Ovary (tissue), 9 donors: Measurements from ENCODE around the gene PID1. TPM values are rescaled to one million over a fixed set of nuclear protein-coding genes. Genes with fewer than 3 reads are reported as not detected.
A peak's percentile ranks its signal among the peaks of the same experiment; 100 is the strongest.

ENCODE experiments used
- DNase-seq, 5 donors: peaks; one replicate each; pipeline ENCODE4 v3.0.0-alpha.2; 2019 to 2020
- H3K27ac ChIP-seq, 2 donors: fragments of 200-600 bp; one replicate each; pipeline versions ENCODE4 v1.5.1 to v1.8.0; 2019 to 2022
- H3K27me3 ChIP-seq: fragments of 200-600 bp; one replicate; pipeline ENCODE4 v1.8.0; 2022
- H3K36me3 ChIP-seq: fragments of 200-600 bp; sonication (generic); one replicate; pipeline ENCODE4 v1.5.1; 2019
- H3K4me1 ChIP-seq: one replicate; pipeline ENCODE4 v1.8.1; 2013; ENCODE audit warnings: mild to moderate bottlenecking, moderate library complexity; ENCODE audit not compliant: insufficient read depth
- H3K4me3 ChIP-seq: fragments of 200-600 bp; sonication (generic); one replicate; pipeline ENCODE4 v1.5.1; 2017
- H3K9me3 ChIP-seq, 2 donors: fragments of 200-600 bp in 1 of 2; sonication (generic) in 1 of 2; one replicate each; pipeline versions ENCODE4 v1.5.1 to v1.8.1; 2013 to 2019; ENCODE audit warnings: mild to moderate bottlenecking in 1 of 2, moderate library complexity in 1 of 2
- EP300 ChIP-seq: sonication (generic); formaldehyde crosslinking; IDR thresholded peaks from one replicate; pipeline ENCODE4 v1.6.1; 2017; ENCODE audit warnings: antibody characterized with exemption
- POLR2A ChIP-seq: fragments of 450-650 bp; IDR thresholded peaks from one replicate; pipeline ENCODE4 v1.6.1; 2017; ENCODE audit warnings: antibody characterized with exemption, mild to moderate bottlenecking, moderate library complexity
- WGBS, 3 donors: extraction: QIAGEN DNeasy Blood & Tissue Kit in 1 of 3; methylation state at CpG; one replicate each; pipeline versions ENCODE4 v1.1.5 to v1.1.7; 2013 to 2017; 5-methylcytosine and 5-hydroxymethylcytosine counted together
- intact Hi-C, 4 donors: fragments of 100-400 bp; cut with DNase I; formaldehyde crosslinking; loops; one replicate each; pipeline versions ENCODE4 v1.11.0 to v1.15.1; 2022 to 2023
- polyA plus RNA-seq, 2 donors: library from polyadenylated mRNA; stranded (reverse); fragments of 200-250 nt in 1 of 2; fragments of 350-450 nt in 1 of 2; fragmentation: Illumina TruSeq in 1 of 2; extraction: RNeasy Lipid Tissue Mini Kit (QIAGEN cat#74804) in 1 of 2; gene quantifications; one replicate each; pipeline ENCODE4 v1.2.3, GENCODE V29; 2013 to 2014
- total RNA-seq, 7 donors: library from RNA; depleted of rRNA in 2 of 7; stranded (reverse); fragments of >200 nt in 2 of 7; fragmentation: NEBNext Ultra II Directional in 3 of 7; extraction: Animal tissue kit (Norgen Biotek cat#: 25700) in 3 of 7; gene quantifications; one replicate each; pipeline versions ENCODE4 v1.1.0 to v1.2.4, GENCODE V29; 2016 to 2023
- TF ChIP-seq, protein P1 (sequence below), 3 donors: fragments of 450-650 bp in 2 of 3; fragments of 200-600 bp in 1 of 3; IDR thresholded peaks; one replicate each; pipeline versions ENCODE4 v1.5.1 to v1.8.0; 2016 to 2022; ENCODE audit warnings: antibody characterized with exemption in 3 of 3, mild to moderate bottlenecking in 1 of 3
- donor health status: DM: no; HTN: no; CAD: no; lungs with moderate emphysema.
- donor health status: DM: no; HTN: no; CAD: no.
- donor health status: Bipolar disorder and iron deficiency.
- donor health status: DM: yes; HTN: yes; CAD: no.
- donor health status: DM: no; HTN: no; CAD: no.
- donor health status: DM: yes; HTN: yes; CAD: no.

The PID1 gene
- total and polyA plus RNA-seq, 9 donors, result 19.8 to 66.1 (median 32.4) TPM

DNA sequence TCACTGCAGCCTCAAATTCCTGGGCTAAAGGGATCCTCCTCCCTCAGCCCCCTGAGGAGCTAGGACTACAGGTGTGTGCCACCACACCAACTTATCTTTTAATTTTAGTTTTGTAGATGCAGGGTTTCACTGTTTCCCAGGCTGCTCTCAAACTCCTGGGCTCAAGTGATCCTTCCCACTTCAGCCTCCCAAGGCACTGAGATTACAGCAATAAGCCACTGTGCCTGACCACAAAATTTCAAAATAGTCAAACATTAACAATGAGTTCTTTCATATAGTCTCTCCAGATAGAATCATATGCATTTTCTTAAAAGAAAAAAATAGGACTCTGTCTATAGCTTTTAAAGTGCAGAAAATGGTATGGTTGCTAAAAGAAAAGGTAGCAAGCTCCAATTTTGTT lies 24.9 kb upstream of the PID1 start:
- TF ChIP-seq, protein P1, sequence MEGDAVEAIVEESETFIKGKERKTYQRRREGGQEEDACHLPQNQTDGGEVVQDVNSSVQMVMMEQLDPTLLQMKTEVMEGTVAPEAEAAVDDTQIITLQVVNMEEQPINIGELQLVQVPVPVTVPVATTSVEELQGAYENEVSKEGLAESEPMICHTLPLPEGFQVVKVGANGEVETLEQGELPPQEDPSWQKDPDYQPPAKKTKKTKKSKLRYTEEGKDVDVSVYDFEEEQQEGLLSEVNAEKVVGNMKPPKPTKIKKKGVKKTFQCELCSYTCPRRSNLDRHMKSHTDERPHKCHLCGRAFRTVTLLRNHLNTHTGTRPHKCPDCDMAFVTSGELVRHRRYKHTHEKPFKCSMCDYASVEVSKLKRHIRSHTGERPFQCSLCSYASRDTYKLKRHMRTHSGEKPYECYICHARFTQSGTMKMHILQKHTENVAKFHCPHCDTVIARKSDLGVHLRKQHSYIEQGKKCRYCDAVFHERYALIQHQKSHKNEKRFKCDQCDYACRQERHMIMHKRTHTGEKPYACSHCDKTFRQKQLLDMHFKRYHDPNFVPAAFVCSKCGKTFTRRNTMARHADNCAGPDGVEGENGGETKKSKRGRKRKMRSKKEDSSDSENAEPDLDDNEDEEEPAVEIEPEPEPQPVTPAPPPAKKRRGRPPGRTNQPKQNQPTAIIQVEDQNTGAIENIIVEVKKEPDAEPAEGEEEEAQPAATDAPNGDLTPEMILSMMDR (IDR thresholded peaks at IDR 0.05), result no peak
- TF ChIP-seq POLR2A, result no peak
- no peak for TF ChIP-seq EP300
- H3K36me3 ChIP-seq, result no peaks in the 10 kb centered on the region
- intact Hi-C loops, result no loop called here
- no peak for DNase-seq
- no peaks in the 10 kb centered on the region for H3K27me3 ChIP-seq
- no peak overlapping the region for H3K4me3 ChIP-seq
- no peak overlapping the region for H3K27ac ChIP-seq
- no peaks in the 10 kb centered on the region for H3K9me3 ChIP-seq
- H3K4me1 ChIP-seq, result no peaks in the 10 kb centered on the region

DNA sequence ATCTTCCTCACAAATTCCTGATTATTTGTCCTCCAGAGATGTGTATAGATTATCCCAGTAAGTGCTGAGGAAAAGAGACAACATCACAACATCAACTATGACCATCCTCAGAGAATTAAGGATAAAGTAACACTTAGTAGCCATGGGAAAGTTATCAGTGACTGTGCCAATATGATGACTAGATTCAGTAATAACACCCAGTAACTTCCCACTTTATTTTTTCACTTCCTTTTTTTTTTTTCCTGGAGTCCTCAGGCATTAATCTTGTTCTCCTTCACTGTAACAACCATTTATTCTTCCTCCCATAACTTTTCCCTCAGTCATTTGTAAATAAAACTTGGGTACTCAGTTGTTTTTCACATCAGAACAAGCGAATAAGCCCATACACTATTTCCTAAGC lies 16.7 kb upstream of the PID1 start:
- no peak for DNase-seq
- H3K27ac ChIP-seq, result no peak overlapping the region
- H3K27me3 ChIP-seq, result no peaks in the 10 kb centered on the region
- H3K4me1 ChIP-seq, result peaks cover 3% of the 10 kb centered on the region
- H3K4me3 ChIP-seq, result no peak overlapping the region
- no peak for TF ChIP-seq POLR2A
- TF ChIP-seq, protein P1 (IDR thresholded peaks at IDR 0.05), result no peak
- TF ChIP-seq EP300, result no peak
- WGBS, 3 donors, result 85 to 88% (median 87%) methylated on average over 1 of the region's 1 CpG
- no peaks in the 10 kb centered on the region for H3K36me3 ChIP-seq
- H3K9me3 ChIP-seq, result no peaks in the 10 kb centered on the region
- intact Hi-C loops, result no loop called here

DNA sequence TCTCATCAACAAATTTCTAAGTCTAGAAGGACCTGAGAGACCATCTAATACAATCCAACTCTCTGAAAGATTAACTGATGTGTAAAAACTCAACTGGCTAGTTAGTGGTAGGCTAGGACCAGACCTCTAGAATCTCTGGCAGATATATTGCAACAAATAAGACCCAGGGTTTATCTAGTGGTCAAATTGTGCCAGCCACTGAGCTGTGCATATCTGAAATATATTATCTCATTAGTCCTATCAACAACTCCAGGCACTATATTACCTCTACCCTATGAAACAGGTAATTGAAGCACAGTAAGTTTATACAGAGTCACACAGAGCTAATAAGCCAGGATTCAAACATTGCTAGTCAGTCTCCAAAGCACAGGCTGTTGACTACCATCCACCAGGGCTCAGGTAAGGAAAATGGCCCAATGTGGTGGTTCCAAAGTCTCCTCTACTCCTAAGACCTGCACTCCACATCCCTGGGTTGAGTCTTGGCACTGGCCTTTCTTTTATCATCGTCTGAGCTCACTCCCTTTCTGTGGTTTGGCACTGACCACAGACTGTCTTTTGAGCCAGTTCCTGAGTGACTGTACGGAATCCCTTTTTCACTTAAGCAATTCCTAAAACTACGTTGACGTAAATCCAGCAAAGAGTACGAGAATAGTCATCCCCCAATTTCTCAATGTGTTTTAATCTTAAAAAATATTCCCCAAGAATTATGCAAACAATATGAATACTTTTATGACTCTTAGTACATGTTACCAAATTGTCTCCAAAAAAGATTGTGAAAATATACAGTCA lies 11.9 kb upstream of the PID1 start:
- Histone ChIP-seq H3K36me3 (no peaks in the 10 kb centered on the region), H3K4me3 (no peak overlapping the region), H3K27me3 (no peaks in the 10 kb centered on the region), H3K27ac (no peak overlapping the region), H3K4me1 (peaks cover 4% of the 10 kb centered on the region), H3K9me3 (no peaks in the 10 kb centered on the region)
- peak; percentile 52 to 78 (median 57) for DNase-seq
- WGBS, 3 donors, result 6 to 14% (median 8%) methylated on average over 5 of the region's 5 CpGs
- no peak for TF ChIP-seq POLR2A
- peak; percentile 31 for TF ChIP-seq EP300
- TF ChIP-seq, protein P1 (IDR thresholded peaks at IDR 0.05), result no peak
- intact Hi-C loops, result no loop called here

DNA sequence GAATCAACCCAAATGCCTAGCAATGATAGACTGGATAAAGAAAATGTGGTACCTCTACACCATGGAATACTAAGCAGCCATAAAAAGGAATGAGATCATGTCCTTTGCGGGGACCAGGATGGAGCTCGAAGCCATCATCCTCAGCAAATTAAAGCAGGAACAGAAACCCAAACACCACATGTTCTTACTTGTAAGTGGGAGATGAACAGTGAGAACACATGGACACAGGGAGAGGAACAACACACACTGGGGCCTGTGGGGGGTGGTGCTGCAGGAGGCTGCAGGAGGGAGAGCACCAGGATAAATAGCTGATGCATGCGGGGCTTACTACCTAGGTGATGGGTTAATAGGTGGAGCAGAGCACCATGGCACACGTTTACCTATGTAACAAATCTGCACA lies 8.4 kb upstream of the PID1 start:
- no peaks in the 10 kb centered on the region for H3K27me3 ChIP-seq
- 87 to 93% (median 92%) methylated on average over 4 of the region's 4 CpGs for WGBS, 3 donors

DNA sequence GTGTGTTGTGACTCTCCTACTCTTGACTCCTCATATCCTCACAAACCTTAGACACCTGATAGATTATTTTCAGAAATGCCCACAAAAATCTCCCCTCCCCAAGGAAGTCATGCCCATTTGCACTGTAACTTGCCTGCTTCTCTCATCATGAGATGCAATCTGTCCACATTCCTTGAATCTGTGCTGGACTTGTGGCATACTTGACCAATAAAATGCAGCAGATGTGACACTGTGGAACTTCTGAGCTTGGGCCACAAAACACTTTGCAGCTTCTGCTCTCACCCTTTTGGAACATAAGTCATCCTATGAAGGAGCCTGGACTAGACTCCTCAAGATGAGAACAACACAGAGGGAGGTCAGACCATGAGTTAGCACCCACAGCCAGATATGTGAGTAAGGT lies 4.4 kb upstream of the PID1 start:
- H3K27ac ChIP-seq, result no peak overlapping the region
- no peak overlapping the region for H3K4me3 ChIP-seq
- DNase-seq, result no peak
- TF ChIP-seq, protein P1 (IDR thresholded peaks at IDR 0.05), result no peak
- no peak for TF ChIP-seq EP300
- no peak for TF ChIP-seq POLR2A
- peaks cover 1% of the 10 kb centered on the region for H3K4me1 ChIP-seq
- H3K9me3 ChIP-seq, result no peaks in the 10 kb centered on the region
- no peaks in the 10 kb centered on the region for H3K27me3 ChIP-seq
- no peaks in the 10 kb centered on the region for H3K36me3 ChIP-seq
- intact Hi-C loops, result loop anchor here in 3 of 4 donors (10.0 kb wide), 5 partner anchors 139 to 571 kb away; no protein-coding TSS in a partner anchor

More for the DNA sequence above, 8.4 kb upstream of the PID1 start:
- Histone ChIP-seq H3K4me3 (no peak overlapping the region), H3K27ac (no peak overlapping the region), H3K9me3 (no peaks in the 10 kb centered on the region), H3K4me1 (peaks cover 4% of the 10 kb centered on the region), H3K36me3 (no peaks in the 10 kb centered on the region)
- DNase-seq, result no peak
- no peak for TF ChIP-seq POLR2A
- no peak for TF ChIP-seq EP300
- intact Hi-C loops, result loop anchor here in 3 of 4 donors (10.0 kb wide), 5 partner anchors 135 to 575 kb away; no protein-coding TSS in a partner anchor
